Effector CD4-positive, alpha-beta T cell (primary cell): Measurements from ENCODE around the gene ADO.
"Not testable (repeated sequence)": the region's sequence is repeated elsewhere in the genome, so short reads cannot be mapped to it uniquely, and the experiment has no call there.

Experiments
- DNase-seq: peaks from one replicate; pipeline ENCODE4 v3.0.0-alpha.2; 2020
- total RNA-seq: gene quantifications from one replicate; lab custom pipeline; 2026; lab: John Stamatoyannopoulos, UW

The ADO gene
- 28.9 reads per million, percentile 55 among the genes with 10 or more reads in this experiment for total RNA-seq

DNA sequence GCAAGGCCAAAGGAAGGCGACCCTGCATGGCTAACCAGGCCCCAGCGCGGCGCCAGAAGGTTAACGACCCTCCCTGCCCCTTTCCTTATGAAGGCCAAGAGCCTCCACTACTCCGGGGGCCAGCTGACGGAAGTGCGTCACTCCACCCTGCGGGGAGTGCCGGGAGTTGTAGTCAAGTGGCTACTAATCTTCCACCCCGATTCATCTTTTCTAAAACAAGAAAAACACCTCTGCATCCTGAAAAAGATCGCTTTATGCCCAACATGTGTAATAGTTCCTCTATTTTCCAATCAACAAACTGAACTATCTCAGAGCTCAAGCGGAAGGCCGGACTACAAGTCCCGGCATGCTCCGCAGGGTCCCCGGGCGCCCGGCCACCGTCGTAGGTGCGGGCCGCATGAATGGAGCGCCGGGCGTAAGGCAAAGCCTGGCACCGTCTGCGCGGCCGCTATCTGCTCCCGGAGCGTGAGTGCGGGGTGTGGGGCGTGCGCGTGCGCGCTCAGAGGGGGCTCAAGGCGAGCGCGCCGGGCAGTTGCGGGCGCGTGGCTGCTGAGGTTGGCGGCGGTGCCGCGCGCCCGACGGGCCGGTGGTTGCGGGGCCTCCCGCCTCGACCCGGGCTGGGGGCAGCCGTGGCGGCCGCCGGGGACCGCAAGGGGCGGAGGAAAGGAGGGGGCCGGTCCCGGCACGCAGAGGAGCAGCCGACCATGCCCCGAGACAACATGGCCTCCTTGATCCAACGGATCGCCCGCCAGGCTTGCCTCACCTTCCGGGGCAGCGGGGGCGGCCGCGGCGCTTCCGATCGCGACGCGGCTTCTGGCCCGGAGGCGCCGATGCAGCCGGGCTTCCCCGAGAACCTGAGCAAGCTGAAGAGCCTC, at the start of gene ADO:
ADO (plus strand) TSS at position 365 of the 875 bp plus-strand sequence; CDS start at position 705, 340 bp downstream.
- DNase-seq = peak; percentile 68

DNA sequence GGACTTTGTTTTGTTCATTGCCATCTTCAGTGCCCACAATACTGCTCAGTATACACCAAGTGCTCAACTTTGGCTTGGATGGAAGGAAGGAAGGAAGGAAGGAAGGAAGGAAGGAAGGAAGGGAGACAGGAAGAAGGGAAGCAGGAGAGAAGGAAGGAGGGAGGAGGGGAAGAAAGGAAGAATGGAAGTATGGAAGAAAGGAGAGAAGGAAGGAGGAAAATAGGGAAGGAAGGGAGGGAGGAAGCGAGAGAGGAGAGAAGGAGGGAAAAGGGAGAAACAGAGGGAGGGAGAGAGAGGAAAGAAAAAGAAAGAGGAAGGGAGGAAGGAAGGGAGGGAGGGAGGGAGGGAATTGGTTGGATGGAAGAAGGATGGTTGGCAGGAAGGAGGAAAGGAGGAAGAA, 49.6 kb upstream of the ADO start:
- no peak for DNase-seq

DNA sequence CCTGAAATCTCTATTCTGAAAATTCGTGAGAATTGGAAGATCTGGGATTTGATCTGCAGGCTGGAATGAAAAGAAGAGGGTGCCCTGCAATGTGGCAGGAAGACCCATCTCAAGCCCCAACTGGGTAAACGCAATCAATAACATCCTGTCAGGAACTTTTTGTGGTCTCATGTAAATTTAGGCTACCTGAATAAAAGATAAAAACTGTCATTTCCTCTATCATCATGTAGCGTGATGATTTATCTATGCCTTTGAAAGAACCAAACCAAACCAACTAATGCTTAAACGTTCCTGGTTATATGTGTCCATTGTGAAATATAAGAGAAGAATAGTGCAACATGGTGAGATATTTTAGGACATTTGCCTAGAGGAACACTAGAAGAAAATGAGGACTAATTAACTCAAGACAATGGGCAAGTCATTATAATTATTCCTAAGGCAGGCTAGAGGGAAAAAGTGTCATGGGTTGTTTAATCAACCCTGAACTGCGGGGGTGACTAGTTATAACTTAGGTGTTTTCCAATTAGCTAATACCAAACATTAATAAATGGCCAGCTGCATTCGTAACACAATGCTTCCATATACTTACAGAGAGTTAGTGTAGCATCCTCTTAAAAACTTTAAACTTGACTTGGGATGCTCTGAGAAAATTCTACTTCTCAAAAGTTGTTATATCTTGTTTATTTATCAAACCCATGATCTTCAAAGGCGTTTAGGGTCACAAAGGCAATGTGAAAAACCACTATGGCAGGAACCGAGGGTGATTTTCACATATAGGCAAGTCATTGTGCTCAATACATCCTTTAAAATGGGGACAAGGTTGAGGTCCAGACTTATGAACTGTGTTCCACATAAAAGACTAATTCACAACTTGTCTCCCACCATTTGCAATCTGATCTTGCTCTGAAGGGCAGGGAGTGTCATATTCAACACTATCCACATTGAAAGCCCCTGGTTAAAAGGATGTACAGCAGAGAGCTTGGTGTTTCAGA, 48.6 kb upstream of the ADO start:
- no peak for DNase-seq

DNA sequence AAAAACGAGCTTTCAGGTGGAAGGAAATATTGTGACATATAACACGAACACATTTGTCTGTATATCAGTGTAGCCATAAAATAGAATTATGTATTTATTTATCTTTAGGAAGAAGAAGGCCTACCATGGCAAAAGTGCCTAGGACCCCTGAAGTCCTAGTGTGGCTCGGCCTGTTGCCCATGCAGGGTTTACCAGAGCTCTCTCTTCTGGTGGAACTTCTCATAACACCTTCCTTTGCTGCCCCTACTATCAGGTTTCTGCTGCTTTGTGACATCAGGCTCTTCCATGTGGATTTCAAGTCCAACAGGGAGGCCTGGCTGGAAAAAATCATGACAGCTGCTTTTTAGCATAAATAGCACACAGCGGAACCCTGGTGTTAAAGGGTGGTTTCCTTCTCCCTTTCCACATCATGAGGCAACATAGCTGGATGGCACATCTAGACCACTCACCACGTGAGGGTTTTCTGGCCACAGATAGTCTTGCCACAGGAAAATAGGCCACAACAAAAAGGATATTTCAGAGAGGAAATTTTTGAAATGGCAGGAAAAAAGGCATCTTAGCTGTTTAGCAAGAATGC, 44.8 kb upstream of the ADO start:
- no peak for DNase-seq

DNA sequence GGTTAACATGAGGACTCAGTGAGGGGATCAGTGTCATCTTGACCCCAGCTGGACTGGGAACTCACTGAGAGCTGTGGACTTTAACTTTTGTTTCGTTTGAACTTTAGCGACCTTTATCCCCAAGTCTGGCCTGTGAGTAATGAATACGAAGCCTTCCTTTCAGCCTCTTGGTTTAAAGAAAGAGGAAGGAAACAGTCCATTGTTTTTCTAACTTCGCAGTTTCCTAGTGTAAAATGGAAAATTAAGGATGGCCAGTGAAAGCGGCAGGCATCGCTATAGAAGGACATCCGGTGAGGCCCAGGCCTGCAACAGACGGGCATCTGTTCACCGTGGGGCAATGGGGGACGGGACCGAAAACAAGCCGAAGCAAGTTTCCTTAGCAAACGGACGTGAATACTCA, 44.1 kb upstream of the ADO start:
- no peak for DNase-seq

DNA sequence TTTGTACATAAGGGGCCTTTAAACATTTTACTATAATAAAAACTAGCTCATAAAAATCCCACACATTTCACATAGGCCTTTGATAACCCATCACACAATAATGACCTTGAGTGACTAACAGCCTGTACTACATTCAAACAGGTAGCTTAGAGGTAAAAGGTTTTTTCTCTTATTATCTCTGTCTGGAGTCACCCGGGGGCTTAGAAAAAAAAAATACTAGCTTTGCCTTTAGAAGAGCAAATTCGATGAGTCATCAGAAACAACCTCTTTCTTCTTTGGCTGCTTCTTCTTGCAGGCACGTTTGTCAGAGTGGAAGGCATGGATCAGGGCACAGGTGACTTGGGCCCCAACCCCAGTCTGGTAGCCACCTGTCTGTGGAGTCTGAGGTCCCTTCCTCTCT, 43.4 kb upstream of the ADO start:
- no peak for DNase-seq

DNA sequence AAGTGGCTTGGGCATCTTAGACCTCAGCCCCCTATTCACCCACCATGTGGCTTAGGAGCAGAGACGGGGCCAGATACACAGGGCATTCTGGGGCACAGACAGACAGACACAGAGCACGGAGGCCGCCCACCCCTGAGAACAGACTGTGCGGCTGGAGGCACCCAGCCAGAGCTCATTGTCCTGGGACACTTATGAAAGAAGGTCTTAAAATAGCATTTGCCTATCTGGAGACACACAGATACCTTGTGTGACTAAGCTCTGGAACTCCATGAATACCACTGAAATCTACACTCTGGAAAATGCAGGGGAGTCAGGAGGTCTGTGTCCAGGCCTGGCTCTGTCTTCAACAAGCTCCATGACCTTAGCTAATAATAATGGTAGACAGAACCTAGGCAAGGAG, 41.4 kb upstream of the ADO start:
- no peak for DNase-seq

DNA sequence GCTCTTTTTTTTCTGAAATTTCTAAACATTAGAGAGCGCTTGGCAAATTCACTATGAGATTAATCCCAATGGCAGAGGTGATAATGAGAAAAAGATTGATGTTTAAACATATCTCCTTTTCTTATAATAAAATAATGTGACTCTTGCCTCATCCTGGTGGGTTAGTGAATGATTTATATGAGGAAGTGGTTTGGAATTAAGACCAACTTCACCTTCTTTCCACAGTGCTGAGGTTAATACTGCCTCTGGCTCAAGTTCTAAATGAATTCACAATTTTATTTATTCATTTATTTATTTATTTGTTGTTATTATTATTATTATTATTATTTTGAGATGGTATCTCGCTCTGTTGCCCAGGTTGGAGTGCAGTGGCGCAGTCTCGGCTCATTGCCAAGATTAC, 40.5 kb upstream of the ADO start:
- DNase-seq = no peak

DNA sequence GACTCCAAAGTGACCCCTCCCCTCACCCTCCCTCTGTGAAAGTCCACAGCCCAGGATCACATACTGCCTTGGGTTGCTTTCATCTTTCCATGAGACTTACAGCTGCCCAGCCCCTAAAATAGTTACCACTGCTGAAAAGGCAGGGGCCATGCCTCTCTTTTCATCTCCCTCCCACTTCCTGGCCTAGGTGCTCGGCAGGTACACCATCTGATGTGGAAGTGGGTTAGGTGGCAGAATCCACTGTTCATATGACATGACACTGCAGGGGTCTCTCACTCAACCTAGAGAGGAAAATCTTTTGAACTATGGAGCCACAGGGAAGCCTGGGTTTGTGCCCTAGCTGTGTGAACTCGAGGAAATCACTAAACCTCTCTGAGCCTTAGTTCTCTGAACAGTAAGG, 38.8 kb upstream of the ADO start:
- no peak for DNase-seq

DNA sequence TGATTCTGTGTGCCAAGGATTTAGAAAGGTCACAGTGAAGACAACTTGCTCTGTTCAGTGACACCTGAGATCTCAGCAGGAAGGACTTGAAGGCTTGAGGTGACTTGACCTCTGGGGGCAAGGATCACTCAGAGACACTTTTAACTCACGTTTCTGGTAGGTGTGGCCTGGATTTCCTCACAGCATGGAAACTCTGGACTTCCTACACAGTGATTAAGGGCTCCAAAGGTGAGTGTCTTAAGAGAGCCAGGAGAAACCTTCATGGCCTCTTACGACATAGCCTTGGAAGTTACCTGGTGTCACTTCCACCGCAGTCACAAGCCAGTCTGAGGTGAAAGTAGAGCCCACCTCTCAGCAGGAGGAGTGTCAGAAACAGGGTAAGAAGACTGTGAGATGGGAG, 38.1 kb upstream of the ADO start:
- DNase-seq = no peak

DNA sequence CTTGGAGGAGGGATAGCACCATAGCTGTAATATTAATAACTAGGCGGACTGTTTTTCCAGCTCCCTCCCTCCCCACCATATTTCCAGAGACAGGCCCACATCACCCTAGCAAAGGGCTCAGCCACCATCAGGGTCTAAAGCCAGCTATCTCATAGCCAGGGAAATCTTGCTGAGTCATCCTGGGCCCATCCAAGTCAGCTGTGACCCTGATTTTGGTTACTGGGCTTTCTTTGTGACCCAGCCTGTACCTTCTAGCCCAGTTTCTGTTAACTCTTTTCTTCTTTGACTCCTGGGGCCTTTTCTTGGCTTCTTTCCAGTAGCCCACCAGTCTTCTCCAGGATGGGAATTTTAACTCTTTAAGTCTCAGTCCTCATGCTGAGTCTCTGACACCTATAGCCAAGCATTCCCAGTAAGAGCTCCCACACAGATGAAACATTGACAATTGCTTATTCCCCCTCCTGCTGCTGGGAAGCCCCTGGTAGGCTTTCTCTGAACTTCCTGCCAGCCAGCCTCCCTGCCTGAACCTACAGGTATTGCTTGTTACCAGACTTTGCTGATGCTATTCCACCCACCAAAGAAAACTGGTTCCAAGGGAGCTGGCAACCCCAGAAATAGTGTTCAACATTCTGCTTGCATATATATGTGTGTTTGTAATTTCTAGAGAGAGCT, 34.8 kb upstream of the ADO start:
- DNase-seq = no peak

DNA sequence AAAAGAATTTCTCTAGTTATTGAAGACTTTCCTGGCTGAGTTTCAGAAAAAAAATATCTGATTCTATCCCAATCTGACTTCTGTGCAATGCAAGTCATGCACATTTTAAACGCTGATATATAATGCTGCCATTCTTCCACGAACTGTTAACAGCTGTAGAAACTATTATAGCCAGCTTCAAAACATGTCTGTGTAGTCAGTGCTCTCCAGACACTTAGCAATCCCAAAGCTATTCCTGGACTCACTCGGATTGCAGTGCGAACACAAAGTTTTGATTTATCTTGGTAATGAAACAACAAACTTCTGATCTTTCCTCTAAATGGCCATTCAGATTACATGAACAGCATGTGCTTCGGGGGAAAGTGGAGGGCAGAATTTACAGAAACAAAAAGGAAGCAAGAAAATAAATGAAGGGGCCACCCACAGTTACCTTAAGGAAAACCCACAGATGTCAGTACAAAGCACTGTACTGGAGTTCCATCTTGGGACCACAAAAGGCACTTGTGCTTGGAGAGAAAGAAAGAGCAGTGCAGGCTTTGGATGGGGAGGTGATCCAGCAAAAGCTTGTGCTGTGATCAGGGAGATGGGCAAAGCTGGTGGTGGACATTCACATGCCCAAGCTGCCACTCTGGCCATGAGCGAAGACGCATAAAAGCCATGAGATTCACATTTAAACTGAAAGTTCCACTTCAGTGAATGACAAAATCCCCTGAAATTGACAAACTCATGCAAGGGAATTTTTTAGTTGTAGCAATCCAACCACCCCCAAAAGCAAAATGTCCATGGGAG, 32.1 kb upstream of the ADO start:
- no peak for DNase-seq

DNA sequence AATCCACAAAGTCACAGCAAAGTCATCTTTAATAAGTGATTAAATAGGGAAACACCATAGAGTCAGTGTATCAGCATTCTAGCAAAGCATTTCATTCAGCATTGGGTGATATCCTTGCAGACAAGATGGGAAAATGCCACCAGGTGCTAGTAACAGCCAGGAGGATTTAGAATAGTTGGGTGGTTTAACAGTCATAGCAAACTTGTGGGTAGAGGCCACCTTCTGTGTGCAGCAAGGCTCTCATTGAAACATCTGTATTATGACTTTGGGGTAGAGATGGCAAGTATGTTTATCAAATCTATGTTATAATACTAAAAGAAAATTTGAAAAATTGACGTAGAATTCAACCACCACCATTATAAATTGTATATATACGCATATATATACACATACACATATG, 26.4 kb upstream of the ADO start:
- DNase-seq = no peak

DNA sequence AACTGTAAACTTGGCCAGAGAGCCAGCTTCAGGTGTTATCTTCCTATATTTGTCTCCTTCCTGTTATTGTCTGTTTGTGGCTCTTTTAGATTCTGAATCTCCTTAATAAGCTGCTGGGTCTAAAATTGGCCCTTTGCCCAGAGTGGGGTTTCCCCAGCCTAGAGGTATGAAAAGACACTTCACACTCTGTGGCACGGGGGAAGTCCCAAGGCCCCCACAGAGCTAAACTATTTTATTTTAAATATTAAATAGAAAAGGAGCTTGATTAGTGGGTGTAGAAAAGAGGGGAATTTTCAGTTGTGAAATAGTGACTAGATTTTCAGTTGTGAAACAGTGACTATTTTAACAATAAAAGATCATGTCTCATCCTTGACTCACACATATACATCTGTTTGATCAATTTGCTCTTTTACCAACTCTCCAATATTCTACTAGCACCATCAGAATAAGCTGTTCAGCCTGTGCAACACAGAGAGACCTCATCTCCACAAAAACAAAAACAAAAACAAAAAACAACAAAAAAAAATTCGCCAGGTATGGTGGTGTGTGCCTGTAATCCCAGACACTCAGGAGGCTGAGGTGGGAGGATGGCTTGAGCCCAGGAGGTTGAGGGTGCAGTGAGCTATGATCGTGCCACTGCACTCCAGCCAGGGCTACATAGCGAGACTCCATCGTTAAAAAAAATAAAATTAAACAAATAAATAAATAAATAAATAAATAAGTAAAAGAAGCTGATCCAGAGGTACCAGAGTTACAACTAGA, 24.9 kb upstream of the ADO start:
- DNase-seq = peak; percentile 85

DNA sequence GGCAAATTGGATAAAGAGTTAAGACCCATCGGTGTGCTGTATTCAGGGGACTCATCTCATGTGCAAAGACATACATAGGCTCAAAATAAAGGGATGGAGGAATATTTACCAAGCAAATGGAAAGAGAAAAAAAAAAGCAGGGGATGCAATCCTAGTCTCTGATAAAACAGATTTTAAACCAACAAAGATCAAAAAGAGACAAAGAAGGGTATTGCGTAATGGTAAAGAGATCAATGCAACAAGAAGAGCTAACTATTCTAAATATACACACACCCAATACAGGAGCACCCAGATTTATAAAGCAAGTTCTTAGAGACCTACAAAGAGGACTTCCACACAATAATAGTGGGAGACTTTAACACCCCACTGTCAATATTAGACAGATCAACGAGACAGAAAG, 20.0 kb upstream of the ADO start:
- not testable (repeated sequence) for DNase-seq

DNA sequence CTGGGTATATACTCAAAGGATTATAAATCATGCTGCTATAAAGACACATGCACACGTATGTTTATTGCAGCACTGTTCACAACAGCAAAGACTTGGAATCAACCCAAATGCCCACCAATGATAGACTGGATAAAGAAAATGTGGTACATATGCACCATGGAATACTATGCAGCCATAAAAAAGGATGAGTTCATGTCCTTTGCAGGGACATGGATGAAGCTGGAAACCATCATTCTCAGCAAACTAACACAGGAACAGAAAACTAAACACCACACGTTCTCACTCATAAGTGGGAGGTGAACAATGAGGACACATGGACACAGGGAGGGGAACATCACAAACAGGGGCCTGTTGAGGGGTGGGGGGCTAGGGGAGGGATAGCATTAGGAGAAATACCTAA, 16.2 kb upstream of the ADO start:
- DNase-seq = not testable (repeated sequence)

DNA sequence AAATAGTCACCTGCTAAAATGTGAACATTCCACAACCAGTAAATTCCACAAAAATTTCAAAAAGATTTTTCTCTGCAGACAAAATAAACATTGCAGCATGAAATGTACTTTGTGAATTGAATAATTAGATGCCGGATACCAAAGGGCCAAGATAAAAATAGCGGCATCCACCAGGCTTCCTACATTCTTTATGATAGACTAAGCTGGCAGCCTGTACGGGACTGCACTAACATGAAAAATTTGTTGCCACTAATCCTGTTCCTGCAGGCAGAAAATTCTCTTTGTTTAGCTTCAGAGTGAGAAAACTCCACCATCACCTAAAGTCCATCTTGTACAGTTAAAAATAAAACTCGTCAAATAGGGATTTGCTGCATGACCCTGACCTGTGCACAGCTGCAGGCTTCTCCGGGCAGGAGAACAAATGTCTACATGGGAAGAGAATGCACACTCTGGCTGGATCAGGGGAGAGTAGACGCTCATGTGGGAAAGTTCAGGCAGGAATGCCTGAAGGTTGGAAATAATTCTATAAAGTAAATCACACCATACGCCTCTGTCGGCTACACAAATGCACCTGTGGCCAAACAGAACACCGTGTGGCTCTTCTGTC, 15.6 kb upstream of the ADO start:
- DNase-seq = no peak

DNA sequence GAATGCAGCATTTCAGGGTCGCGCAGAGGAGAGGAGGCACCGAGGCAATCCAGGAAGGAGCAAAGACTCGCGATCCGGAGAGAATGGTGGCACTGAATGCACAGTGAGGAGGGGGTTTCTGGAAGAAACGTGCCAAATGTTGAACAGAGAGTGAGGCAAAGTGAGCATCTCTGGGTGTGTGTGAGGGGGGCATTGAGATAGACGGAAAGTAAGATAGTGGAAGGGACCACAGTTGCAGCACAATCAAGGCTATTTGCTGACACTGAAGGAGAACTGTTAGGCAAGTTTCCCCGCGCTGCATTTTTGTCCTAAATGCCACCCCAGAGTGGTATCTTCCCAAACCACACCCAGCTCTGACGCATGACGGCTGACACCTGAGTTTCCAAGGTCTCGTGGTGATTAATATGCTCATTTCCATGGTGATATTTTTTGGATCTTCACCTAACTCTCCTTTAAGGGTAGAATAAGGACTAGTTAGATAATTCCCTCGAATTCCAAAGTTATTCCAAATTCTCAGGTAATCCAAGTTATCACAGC, 14.4 kb upstream of the ADO start:
- no peak for DNase-seq

DNA sequence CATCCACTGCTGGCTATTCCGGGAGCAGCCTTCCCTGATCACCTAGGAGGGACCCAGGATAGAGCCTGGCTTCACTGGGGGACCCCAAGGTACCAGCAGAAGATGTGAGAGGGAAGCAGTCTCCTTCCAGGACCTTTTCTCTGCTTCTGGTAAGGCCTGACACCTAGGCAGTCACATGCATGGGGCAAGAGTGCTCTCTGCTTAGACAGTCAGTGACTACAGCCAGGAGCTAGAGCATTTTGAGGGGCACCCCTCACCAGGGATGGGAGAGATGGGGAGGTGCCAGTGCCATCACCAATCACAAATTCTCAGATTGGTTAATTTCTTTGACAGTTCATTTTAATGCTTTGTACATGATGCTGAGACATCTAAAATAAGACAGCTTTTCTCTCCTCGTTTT, 13.9 kb upstream of the ADO start:
- DNase-seq = no peak

DNA sequence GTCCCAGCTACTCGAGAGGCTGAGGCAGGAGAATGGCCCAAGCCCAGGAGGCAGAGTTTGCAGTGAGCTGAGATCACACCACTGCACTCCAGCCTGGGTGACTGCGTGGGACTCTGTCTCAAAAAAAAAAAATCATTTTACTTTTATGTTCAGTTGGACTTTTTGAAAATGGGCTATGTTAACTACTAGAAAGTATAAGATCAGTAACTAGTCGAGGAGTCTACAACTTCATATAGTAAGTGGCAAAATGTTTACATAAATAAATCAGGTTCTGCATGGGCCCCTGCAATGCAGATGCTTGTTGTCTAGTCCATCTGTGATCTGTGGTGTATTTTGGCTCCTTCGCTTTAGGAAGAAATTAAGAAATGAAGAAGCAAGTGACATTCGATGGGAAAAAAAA, 12.3 kb upstream of the ADO start:
- no peak for DNase-seq
